GM21786 (cell line): ENCODE measurements around the gene COA1.
A peak's percentile ranks its signal among the peaks of the same experiment; 100 is the strongest.
"Not testable (repeated sequence)": the region's sequence is repeated elsewhere in the genome, so short reads cannot be mapped to it uniquely, and the experiment has no call there.

Source experiments
- ATAC-seq: cut with Tn5 transposase; IDR thresholded peaks from one replicate; pipeline ENCODE4 v1.9.1; 2021; ENCODE audit not compliant: unreplicated experiment

The COA1 gene

DNA sequence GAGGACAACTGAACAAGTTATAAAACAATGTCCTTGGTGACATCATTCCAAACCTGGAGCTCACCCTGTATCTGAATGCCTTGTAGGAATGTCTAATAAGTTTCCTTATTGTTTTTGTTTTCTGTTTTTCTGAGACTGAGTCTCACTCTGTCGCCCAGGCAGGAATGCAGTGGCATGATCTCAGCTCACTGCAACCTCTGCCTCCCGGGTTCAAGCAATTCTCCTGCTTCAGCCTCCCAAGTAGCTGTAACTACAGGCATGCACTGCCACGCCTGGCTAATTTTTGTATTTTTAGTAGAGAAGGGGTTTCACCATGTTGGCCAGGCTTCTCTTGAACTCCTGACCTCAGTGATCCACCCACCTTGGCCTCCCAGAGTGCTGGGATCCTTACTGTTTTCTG is 2.2 kb upstream of the COA1 start:
- ATAC-seq, result not testable (repeated sequence)

GRCh38 chr7:43729924-43730248 is 563 bp upstream of the COA1 start:
- no peak for ATAC-seq

DNA sequence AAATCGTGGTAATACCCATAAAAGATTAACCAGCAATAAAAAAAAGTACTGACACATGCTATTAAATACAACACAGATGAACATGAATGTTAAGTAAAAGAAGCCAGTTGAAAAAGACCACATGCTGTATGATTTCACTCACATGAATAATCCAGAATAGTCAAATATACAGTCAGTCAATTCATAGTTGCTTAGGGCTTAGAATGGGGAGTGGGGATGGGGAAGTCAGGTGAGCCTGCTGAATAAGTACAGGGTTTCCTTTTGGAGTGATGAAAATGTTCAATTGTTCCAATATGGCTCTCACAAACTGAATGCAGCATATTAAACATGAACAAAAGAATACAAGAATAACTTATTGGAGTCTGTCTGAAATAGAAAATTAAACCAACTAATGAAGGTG is 1.8 kb downstream of the COA1 start:
- ATAC-seq, result no peak

- no peak for ATAC-seq
Measured at GRCh38 chr7:43727003-43727402, 2.3 kb downstream of the COA1 start.

DNA sequence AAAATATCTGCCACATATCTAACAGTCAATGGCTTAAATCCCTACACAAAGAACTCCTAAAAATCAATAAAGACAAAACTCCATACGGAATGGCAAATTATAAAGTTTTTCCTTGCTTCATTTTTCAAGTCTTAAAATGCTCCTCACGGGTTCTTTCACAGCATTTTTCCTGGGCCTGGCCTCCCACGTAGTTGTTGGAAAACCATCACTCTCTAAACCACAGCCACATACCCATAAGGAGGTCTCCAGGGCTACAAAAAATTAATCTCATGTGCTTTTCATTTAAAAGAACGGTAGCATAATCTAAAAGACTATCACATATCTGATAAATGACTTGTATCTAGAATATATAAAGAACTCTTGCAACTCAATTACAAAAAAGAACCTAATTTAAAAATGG is 2.9 kb downstream of the COA1 start:
- no peak for ATAC-seq

DNA sequence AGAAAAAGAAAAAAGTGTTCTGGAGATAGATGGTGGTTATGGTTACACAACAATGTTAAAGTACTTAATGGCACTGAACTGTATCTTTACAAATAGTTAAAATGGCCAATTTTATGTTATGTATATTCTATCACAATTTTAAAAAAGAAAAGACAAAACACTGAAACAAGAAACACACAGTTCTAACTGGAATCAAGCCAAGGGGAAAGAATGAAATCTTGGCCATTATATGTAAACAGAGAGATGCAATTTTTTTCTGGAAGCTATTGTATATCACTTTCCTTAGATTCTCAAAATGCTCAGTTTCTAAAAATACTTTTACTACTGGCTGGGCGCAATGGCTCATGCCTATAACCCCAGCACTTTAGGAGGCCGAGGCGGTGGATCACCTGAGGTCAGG is 4.1 kb downstream of the COA1 start:
- ATAC-seq, result no peak

- no peak for ATAC-seq
Measured at GRCh38 chr7:43723007-43723341, 6.3 kb downstream of the COA1 start.

- ATAC-seq, result no peak
Measured at GRCh38 chr7:43721193-43721806, 8.0 kb downstream of the COA1 start.

DNA sequence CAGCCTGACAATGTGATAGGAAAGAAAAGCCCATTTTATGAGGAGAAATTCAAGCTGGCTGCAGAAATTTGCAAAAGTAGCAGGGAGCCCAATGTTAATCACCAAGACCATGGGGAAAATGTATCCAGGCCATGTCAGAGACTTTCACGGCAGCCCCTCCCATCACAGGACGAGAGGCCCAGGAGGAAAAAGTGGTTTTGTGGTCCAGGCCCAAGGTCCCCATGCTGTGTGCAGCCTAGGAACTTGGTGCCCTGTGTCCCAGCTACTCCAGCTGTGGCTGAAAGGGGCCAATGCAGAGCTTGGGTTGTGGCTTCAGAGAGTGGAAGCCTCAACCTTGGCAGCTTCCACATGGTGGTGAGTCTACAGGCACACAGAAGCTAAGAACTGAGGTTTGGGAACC is 12.7 kb downstream of the COA1 start:
- no peak for ATAC-seq

DNA sequence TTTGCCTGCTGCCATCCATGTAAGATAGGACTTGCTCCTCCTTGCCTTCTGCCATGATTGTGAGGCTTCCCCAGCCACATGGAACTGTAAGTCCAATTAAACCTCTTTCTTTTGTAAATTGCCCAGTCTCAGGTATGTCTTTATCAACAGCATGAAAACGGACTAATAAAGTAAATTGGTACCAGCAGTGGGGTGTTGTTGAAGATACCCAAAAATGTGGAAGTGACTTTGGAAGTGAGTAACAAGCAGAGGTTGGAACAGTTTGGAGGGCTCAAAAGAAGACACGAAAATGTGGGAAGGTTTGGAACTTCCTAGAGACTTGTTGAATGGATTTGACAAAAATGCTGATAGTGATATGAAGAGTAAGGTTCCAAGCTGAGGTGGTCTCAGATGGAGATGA is 13.4 kb downstream of the COA1 start:
- ATAC-seq, result not testable (repeated sequence)

DNA sequence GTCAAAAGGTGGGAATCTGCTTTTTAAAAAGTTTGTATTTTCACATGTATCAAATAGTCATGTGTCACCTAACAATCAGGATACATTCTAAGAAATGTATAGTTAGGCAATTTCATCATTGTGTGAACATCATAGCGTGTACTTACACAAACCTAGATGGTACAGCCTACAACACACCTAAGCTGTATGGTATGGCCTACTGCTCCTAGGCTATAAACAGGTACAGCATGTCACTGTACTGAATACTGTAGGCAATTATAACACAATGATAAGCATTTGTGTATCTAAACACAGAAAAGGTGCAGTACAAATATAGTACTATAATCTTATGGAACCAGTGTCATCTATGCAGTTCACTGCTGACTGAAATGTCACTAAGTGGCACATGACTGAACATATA is 17.8 kb downstream of the COA1 start:
- no peak for ATAC-seq

DNA sequence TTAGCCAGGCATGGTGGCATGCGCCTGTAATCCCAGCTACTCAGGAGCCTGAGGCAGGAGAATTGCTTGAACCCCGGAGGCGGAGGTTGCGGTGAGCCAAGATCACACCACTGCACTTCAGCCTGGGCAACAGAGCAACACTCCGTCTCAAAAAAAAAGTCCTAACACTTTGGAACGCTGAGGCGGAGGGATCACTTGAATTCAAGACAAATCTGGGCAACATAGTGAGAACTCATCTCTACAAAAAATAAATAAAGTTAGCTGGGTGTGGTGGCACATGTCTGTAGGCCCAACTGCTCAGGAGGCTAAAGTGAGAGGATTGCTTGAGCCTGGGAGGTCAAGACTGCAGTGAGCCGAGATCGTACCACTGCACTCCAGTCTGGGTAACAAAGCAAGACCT is 21.3 kb downstream of the COA1 start:
- ATAC-seq, result not testable (repeated sequence)

GRCh38 chr7:43703573-43703972 is 25.8 kb downstream of the COA1 start:
- ATAC-seq, result no peak

DNA sequence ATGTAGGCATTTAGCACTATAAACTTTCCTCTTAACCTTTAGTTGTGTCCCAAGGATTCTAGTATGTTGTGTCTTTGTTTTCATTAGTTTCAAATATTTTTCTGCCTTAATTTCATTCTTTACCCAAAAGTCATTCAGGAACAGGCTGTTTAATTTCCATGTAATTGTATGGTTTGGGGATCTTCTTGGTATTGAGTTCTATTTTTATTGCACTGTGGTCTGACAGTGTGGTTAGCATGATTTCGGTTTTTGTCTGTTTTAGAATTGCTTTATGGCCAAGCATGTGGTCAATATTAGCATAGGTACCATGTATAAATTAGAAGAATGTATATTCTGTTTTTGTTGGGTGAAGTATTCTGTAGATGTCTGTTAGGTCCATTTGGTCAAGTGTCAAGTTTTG is 26.3 kb downstream of the COA1 start:
- no peak for ATAC-seq

DNA sequence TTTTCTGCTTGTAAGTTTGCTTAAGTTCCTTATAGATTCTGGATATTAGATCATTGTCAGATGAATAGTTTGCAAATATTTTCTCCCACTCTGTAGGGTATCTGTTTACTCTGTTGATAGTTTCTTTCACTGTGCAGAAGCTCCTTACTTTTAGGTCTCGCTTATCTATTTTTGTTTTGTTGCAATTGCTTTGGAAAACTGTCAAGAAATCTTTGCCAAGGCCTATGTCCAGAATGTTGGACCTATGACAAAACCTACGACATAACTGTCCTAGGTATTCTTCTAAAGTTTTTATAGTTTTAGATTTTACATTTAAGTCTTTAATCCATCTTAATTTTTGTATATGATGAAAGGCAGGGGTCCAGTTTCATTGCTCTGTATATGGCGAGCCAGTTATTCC is 27.4 kb downstream of the COA1 start:
- no peak for ATAC-seq

DNA sequence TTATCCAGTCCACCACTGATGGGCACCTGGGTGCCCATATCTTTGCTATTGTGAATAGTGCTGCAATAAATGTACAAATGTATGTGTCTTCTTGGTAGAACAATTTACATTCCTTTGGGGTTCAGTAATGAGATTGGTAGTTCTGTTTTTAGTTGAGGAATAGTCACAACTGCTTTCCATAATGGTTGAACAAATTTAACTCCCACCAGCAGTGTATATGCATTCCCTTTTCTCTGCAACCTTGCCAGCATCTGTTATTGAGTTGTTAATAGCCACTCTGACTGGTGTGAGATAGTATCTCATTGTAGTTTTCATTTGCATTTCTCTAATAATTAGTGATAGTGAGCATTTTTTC is 27.8 kb downstream of the COA1 start:
- no peak for ATAC-seq

- ATAC-seq, result no peak
Measured at GRCh38 chr7:43700646-43701499, 28.4 kb downstream of the COA1 start.

- peak; percentile 45 for ATAC-seq
Measured at GRCh38 chr7:43700059-43700501, 29.2 kb downstream of the COA1 start.

GRCh38 chr7:43698460-43699255 is 30.7 kb downstream of the COA1 start:
- ATAC-seq, result no peak

GRCh38 chr7:43697690-43698089 is 31.6 kb downstream of the COA1 start:
- ATAC-seq, result no peak

DNA sequence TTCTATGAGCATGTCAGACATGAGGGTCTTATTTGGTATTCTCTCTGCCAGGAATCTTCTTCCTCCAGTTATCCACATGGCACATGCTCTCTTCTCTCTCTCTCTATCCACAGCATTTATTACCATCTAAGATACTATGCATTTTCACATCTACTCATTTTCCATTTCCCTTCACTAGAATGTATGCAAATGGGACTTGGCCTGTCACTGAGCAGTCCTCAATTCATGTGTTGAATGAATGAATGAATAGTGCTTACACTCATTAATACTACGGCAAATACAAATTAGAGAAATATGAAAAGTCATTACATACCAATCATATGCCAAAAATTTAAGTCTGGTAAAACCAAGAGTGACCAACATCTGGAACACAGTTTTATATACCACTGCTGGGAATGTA is 34.0 kb downstream of the COA1 start:
- no peak for ATAC-seq

DNA sequence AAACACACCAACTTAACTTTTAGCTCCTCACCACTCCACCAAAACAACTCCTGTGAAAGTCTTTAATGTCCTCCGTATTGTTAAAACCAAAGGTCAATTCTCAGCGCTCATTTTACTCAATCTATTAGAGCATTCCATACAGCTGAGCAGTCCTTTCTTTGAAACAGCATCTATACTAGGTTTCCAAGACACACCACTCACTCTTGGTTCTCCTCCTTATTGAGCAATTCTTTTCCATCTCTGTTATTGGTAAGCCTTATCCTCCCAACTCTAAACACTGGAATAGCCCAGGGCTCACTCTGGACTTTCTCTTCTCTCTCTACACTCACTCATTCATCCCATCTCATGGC is 34.9 kb downstream of the COA1 start:
- ATAC-seq, result no peak
